H9 (cell line): Measurements from ENCODE around the gene MTHFD2. TPM values are rescaled to one million over a fixed set of nuclear protein-coding genes. Genes with fewer than 3 reads are reported as not detected.

Experiments used
- DNase-seq: peaks from one replicate; pipeline ENCODE4 v3.0.0-alpha.2; 2017
- H2AFZ ChIP-seq: one replicate; pipeline ENCODE4 v1.6.1; 2013; ENCODE audit warnings: mild to moderate bottlenecking, low read length, control low read depth, moderate library complexity
- H2AK5ac ChIP-seq: 2 replicates; pipeline ENCODE4 v1.6.1; 2013; ENCODE audit warnings: low read length, control low read depth, mixed read lengths; ENCODE audit not compliant: insufficient read length
- H2BK120ac ChIP-seq: one replicate; pipeline ENCODE4 v1.6.1; 2013; ENCODE audit warnings: low read depth, mild to moderate bottlenecking, low read length, control low read depth, inconsistent platforms; ENCODE audit not compliant: poor library complexity, severe bottlenecking
- H2BK12ac ChIP-seq: 2 replicates; pipeline ENCODE4 v1.6.1; 2013; ENCODE audit warnings: low read length, control low read depth, mixed read lengths, low read depth; ENCODE audit not compliant: insufficient read length
- H2BK15ac ChIP-seq: 2 replicates; pipeline ENCODE4 v1.6.1; 2013; ENCODE audit warnings: low read depth, low read length, control low read depth
- H2BK20ac ChIP-seq: one replicate; pipeline ENCODE4 v1.6.1; 2013; ENCODE audit warnings: low read depth, mild to moderate bottlenecking, low read length, control low read depth, inconsistent platforms; ENCODE audit not compliant: poor library complexity, severe bottlenecking
- H2BK5ac ChIP-seq: 2 replicates; pipeline ENCODE4 v1.6.1; 2013; ENCODE audit warnings: low read length, control low read depth, mixed read lengths; ENCODE audit not compliant: insufficient read length
- H3K14ac ChIP-seq: 2 replicates; pipeline ENCODE4 v1.6.1; 2013; ENCODE audit warnings: low read length, control low read depth; ENCODE audit not compliant: insufficient read depth
- H3K18ac ChIP-seq: 2 replicates; pipeline ENCODE4 v1.6.1; 2013; ENCODE audit warnings: low read depth, mild to moderate bottlenecking, mixed read lengths, low read length, control low read depth; ENCODE audit not compliant: insufficient read length
- H3K23ac ChIP-seq: 2 replicates; pipeline ENCODE4 v1.6.1; 2013; ENCODE audit warnings: low read length, control low read depth, mixed read lengths, low read depth; ENCODE audit not compliant: insufficient read length
- H3K23me2 ChIP-seq: 2 replicates; pipeline ENCODE4 v1.6.1; 2013; ENCODE audit warnings: low read depth, mild to moderate bottlenecking, mixed read lengths, low read length, control low read depth; ENCODE audit not compliant: insufficient read length, poor library complexity, severe bottlenecking
- H3K27ac ChIP-seq: 2 replicates; pipeline ENCODE4 v1.5.1; 2013; ENCODE audit warnings: low read length, control low read depth, mixed read lengths, low read depth; ENCODE audit not compliant: insufficient read length
- H3K27me3 ChIP-seq: 2 replicates; pipeline ENCODE4 v1.6.1; 2013; ENCODE audit warnings: low read length, control low read depth, inconsistent platforms; ENCODE audit not compliant: insufficient read depth
- H3K4ac ChIP-seq: 2 replicates; pipeline ENCODE4 v1.6.1; 2013; ENCODE audit warnings: low read depth, mild to moderate bottlenecking, control low read depth, inconsistent platforms, low read length, moderate library complexity
- H3K4me1 ChIP-seq: 2 replicates; pipeline ENCODE4 v1.6.1; 2013; ENCODE audit warnings: low read length, control low read depth, inconsistent platforms; ENCODE audit not compliant: insufficient read depth
- H3K4me2 ChIP-seq: 2 replicates; pipeline ENCODE4 v1.6.1; 2013; ENCODE audit warnings: low read length, control low read depth, mixed read lengths; ENCODE audit not compliant: insufficient read length, insufficient read depth
- H3K56ac ChIP-seq: 2 replicates; pipeline ENCODE4 v1.6.1; 2013; ENCODE audit warnings: low read depth, mild to moderate bottlenecking, mixed read lengths, low read length, control low read depth; ENCODE audit not compliant: insufficient read length
- H3K79me1 ChIP-seq: 2 replicates; pipeline ENCODE4 v1.6.1; 2013; ENCODE audit warnings: low read depth, mild to moderate bottlenecking, moderate library complexity, low read length, control low read depth, inconsistent platforms; ENCODE audit not compliant: insufficient read depth, poor library complexity, severe bottlenecking
- H3K79me2 ChIP-seq: 2 replicates; pipeline ENCODE4 v1.6.1; 2013; ENCODE audit warnings: low read length, control low read depth, inconsistent platforms; ENCODE audit not compliant: insufficient read depth
- H3K9ac ChIP-seq: 2 replicates; pipeline ENCODE4 v1.6.1; 2013; ENCODE audit warnings: low read length, control low read depth, mixed read lengths; ENCODE audit not compliant: insufficient read length; ENCODE audit errors: extremely low read depth
- H3K9me3 ChIP-seq: one replicate; pipeline ENCODE4 v1.6.1; 2013; ENCODE audit warnings: low read depth, low read length, inconsistent platforms; ENCODE audit not compliant: control insufficient read depth
- H3T11ph ChIP-seq: one replicate; pipeline ENCODE4 v1.6.1; 2013; ENCODE audit warnings: mild to moderate bottlenecking, low read length, control low read depth, inconsistent platforms
- H4K20me1 ChIP-seq: one replicate; pipeline ENCODE4 v1.6.1; 2013; ENCODE audit not compliant: control insufficient read depth, insufficient read length, insufficient read depth
- H4K5ac ChIP-seq: 2 replicates; pipeline ENCODE4 v1.6.1; 2013; ENCODE audit warnings: low read depth, mild to moderate bottlenecking, mixed read lengths, low read length, control low read depth; ENCODE audit not compliant: insufficient read length
- H4K8ac ChIP-seq: replicated peaks from 2 replicates; pipeline ENCODE4 v1.6.1; 2013; ENCODE audit warnings: low read length, control low read depth, mixed read lengths, low read depth; ENCODE audit not compliant: insufficient read length
- H4K91ac ChIP-seq: 2 replicates; pipeline ENCODE4 v1.6.1; 2013; ENCODE audit warnings: low read depth, mild to moderate bottlenecking, moderate library complexity, mixed read lengths, low read length, control low read depth; ENCODE audit not compliant: insufficient read length
- H3K27ac Mint-ChIP-seq, 3 experiments: 2 replicates in 2 of 3; 3 replicates in 1 of 3; pipeline ENCODE4 v1.8.0; 2020 to 2021; ENCODE audit warnings: mixed read lengths in 3 of 3, mild to moderate bottlenecking in 1 of 3, moderate library complexity in 1 of 3
- H3K27me3 Mint-ChIP-seq: 2 replicates; pipeline ENCODE4 v1.8.0; 2021; ENCODE audit warnings: low read depth, mild to moderate bottlenecking, moderate library complexity, mixed read lengths
- H3K36me3 Mint-ChIP-seq, 3 experiments: 2 replicates in 2 of 3; 3 replicates in 1 of 3; pipeline ENCODE4 v1.8.0; 2020 to 2021; ENCODE audit warnings: low read depth in 3 of 3, mixed read lengths in 3 of 3; ENCODE audit not compliant: insufficient read depth in 1 of 3
- H3K4me1 Mint-ChIP-seq, 2 experiments: 2 replicates each; pipeline ENCODE4 v1.8.0; 2020; ENCODE audit warnings: mixed read lengths in 2 of 2
- H3K4me3 Mint-ChIP-seq, 2 experiments: 2 replicates in 1 of 2; 3 replicates in 1 of 2; pipeline ENCODE4 v1.8.0; 2020 to 2021; ENCODE audit warnings: mild to moderate bottlenecking in 2 of 2, mixed read lengths in 2 of 2, moderate library complexity in 1 of 2
- H3K9me3 Mint-ChIP-seq, 2 experiments: 2 replicates in 1 of 2; 3 replicates in 1 of 2; pipeline ENCODE4 v1.8.0; 2020; ENCODE audit warnings: mild to moderate bottlenecking in 2 of 2, mixed read lengths in 2 of 2, moderate library complexity in 1 of 2
- WGBS: extraction: QIAGEN DNeasy Blood & Tissue Kit; methylation state at CpG from one replicate; pipeline ENCODE4 v1.1.7; 2013; ENCODE audit warnings: missing lambda C conversion rate, low lambda C conversion rate, mixed read lengths; ENCODE audit not compliant: insufficient read length; ENCODE audit errors: extremely low coverage; 5-methylcytosine and 5-hydroxymethylcytosine counted together
- total RNA-seq: library from RNA; stranded (reverse); gene quantifications from 2 replicates; pipeline ENCODE4 v1.2.1, GENCODE V29; 2021
- TF ChIP-seq, protein P1 (sequence below): fragments of 200-600 bp; sonication (generic); conservative IDR thresholded peaks from 3 replicates; pipeline ENCODE4 v1.8.0; 2021; ENCODE audit warnings: antibody characterized with exemption, mild to moderate bottlenecking

MTHFD2 gene
- total RNA-seq, 1 experiment from 2014 or later, result 201 TPM

DNA sequence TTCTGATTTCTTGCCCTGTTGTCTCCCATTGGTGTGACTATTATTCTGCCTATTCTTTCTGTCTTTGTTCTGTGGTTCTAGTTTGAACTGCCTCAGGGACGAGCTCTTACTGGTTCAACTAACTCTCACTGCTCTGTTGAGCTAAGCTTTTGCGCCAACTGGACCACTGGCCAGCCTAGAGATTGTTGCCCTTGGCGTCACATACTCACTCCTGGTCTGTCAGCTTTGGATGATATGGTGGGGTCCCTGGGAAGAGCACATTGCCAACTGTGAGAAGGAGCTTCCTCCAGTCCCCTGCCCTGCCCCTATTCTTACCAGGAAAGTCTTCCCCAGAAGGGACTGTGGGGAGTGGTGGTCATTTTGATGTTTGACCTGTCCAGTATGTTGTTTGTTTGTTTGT, 6.0 kb downstream of the MTHFD2 start:
- Histone ChIP-seq H3K27me3 (no peaks in the 10 kb centered on the region), H3K14ac (peak overlapping the region; percentile 75; the same call in 1 of the 2 replicates), H3K4me1 (peaks cover 10% of the 10 kb centered on the region), H3K27ac (no peak overlapping the region), H3K79me1 (peaks cover 7% of the 10 kb centered on the region), H4K20me1 (no peaks in the 10 kb centered on the region), H3K9me3 (no peaks in the 10 kb centered on the region), H3K9ac (no peak overlapping the region), H3K56ac (no peak overlapping the region), H3K18ac (no peak overlapping the region), H3K23me2 (peaks cover 7% of the 10 kb centered on the region), H2BK120ac (no peak overlapping the region), H2BK20ac (no peak overlapping the region), H2AK5ac (peak overlapping the region; percentile 75), H3K79me2 (peaks cover 68% of the 10 kb centered on the region), H2BK15ac (no peak overlapping the region), H3T11ph (no peak overlapping the region), H4K91ac (no peak overlapping the region), H3K4ac (no peak overlapping the region), H4K8ac (no peak overlapping the region), H2BK5ac (no peak overlapping the region), H3K4me2 (peak overlapping the region; percentile 50), H4K5ac (no peak overlapping the region), H2BK12ac (no peak overlapping the region), H2AFZ (no peak overlapping the region), H3K23ac (no peak overlapping the region)
- Mint-ChIP-seq H3K4me3 (peak overlapping the region in 1 of 2 experiments; percentile 23; a peak in 2 of 5 replicates), H3K9me3 (no peaks in the 10 kb centered on the region; a peak in 1 of 5 replicates), H3K4me1 (peaks cover 51 to 54% of the 10 kb centered on the region in 2 experiments), H3K27me3 (no peaks in the 10 kb centered on the region), H3K36me3 (peaks cover 59 to 87% (median 85%) of the 10 kb centered on the region in 3 experiments), H3K27ac (peak overlapping the region; percentile 21 to 87 (median 78); a peak in 6 of 7 replicates)
- no CpG with 5 or more reads among the region's 3 CpGs for WGBS
- DNase-seq, result no peak
- TF ChIP-seq, protein P1, sequence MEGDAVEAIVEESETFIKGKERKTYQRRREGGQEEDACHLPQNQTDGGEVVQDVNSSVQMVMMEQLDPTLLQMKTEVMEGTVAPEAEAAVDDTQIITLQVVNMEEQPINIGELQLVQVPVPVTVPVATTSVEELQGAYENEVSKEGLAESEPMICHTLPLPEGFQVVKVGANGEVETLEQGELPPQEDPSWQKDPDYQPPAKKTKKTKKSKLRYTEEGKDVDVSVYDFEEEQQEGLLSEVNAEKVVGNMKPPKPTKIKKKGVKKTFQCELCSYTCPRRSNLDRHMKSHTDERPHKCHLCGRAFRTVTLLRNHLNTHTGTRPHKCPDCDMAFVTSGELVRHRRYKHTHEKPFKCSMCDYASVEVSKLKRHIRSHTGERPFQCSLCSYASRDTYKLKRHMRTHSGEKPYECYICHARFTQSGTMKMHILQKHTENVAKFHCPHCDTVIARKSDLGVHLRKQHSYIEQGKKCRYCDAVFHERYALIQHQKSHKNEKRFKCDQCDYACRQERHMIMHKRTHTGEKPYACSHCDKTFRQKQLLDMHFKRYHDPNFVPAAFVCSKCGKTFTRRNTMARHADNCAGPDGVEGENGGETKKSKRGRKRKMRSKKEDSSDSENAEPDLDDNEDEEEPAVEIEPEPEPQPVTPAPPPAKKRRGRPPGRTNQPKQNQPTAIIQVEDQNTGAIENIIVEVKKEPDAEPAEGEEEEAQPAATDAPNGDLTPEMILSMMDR, result no peak
